T47D (cell line): ENCODE measurements around the gene POM121L12.
A peak's percentile ranks its signal among the peaks of the same experiment; 100 is the strongest.

Experiments used
- DNase-seq, 2 experiments: peaks; one replicate each; pipeline versions ENCODE4 v3.0.0 to v3.0.0-alpha.2; 2011 to 2012; ENCODE audit warnings: low read depth in 1 of 2, low spot score in 1 of 2
- JUND ChIP-seq: IDR thresholded peaks from 2 replicates; pipeline ENCODE4 v1.6.1; 2012; ENCODE audit warnings: low read depth
- in situ Hi-C: cut with HindIII; loops from 2 replicates; pipeline ENCODE4 v1.10.0; 2016; ENCODE audit warnings: low sequenced_read_pairs, low pct_unique_long_range_greater_than_20kb

POM121L12 gene

GRCh38 chr7:53035499-53036412 lies at the start of gene POM121L12:
TSS of gene POM121L12 (plus strand) at chr7:53035633. CDS start at chr7:53035672, 39 bp downstream.
- TF ChIP-seq JUND = no peak

GRCh38 chr7:52992001-52992400 lies 43.4 kb upstream of the POM121L12 start:
- no peak for TF ChIP-seq JUND

More at GRCh38 chr7:53035499-53036412, at the start of gene POM121L12:
- in situ Hi-C loops = no loop called here
- DNase-seq = no peak

GRCh38 chr7:52992479-52993162 lies 42.8 kb upstream of the POM121L12 start:
- in situ Hi-C loops = no loop called here
- TF ChIP-seq JUND = no peak
- DNase-seq = no peak

More at GRCh38 chr7:52992001-52992400, 43.4 kb upstream of the POM121L12 start:
- no peak for DNase-seq
- in situ Hi-C loops = no loop called here

- no peak for TF ChIP-seq JUND
- DNase-seq = no peak
- in situ Hi-C loops = no loop called here
These were observed 39.8 kb upstream of the POM121L12 start for GRCh38 chr7:52995676-52996075.

- in situ Hi-C loops = no loop called here
- TF ChIP-seq JUND = no peak
- DNase-seq = no peak
These were observed 34.2 kb upstream of the POM121L12 start for GRCh38 chr7:53001221-53001620.

GRCh38 chr7:53002389-53002788 lies 33.0 kb upstream of the POM121L12 start:
- in situ Hi-C loops = no loop called here
- no peak for TF ChIP-seq JUND
- DNase-seq = no peak

GRCh38 chr7:53003653-53004445 lies 31.6 kb upstream of the POM121L12 start:
- in situ Hi-C loops = no loop called here
- no peak for TF ChIP-seq JUND

GRCh38 chr7:53013925-53014324 lies 21.5 kb upstream of the POM121L12 start:
- in situ Hi-C loops = no loop called here
- no peak for TF ChIP-seq JUND
- peak in 1 of 2 experiments; percentile 25 for DNase-seq

More at GRCh38 chr7:53003653-53004445, 31.6 kb upstream of the POM121L12 start:
- DNase-seq = no peak

- TF ChIP-seq JUND = no peak
- in situ Hi-C loops = no loop called here
- DNase-seq = no peak
These were observed 20.0 kb upstream of the POM121L12 start for GRCh38 chr7:53015463-53015862.

GRCh38 chr7:53022893-53023292 lies 12.5 kb upstream of the POM121L12 start:
- no peak for DNase-seq
- no peak for TF ChIP-seq JUND
- in situ Hi-C loops = no loop called here

- no peak for TF ChIP-seq JUND
- DNase-seq = no peak
- in situ Hi-C loops = no loop called here
These were observed 13.2 kb downstream of the POM121L12 start for GRCh38 chr7:53048638-53049037.

GRCh38 chr7:53050433-53050832 lies 15.0 kb downstream of the POM121L12 start:
- no peak for TF ChIP-seq JUND
- in situ Hi-C loops = no loop called here
- no peak for DNase-seq
